GM12878 (cell line): ENCODE measurements around the gene GPC3. TPM values are rescaled to one million over a fixed set of nuclear protein-coding genes. Genes with fewer than 3 reads are reported as not detected.

Experiments used
- ATAC-seq: fragments of 200-7000 bp; cut with Tn5 transposase; 3 replicates; pipeline ENCODE4 v1.9.1; 2020; ENCODE audit warnings: mild to moderate bottlenecking, moderate library complexity
- BruUV-seq: library from RNA; stranded (reverse); fragments of 400-500 nt; replicated peaks from 2 replicates; lab custom pipeline; 2021; lab: Mats Ljungman, UMichigan
- CTCF ChIA-PET: fragments of 300-600 bp; sonication (Branson Sonifier 250); formaldehyde crosslinking; extraction: SDS; loops from one replicate; lab custom pipeline; 2021; ENCODE audit warnings: inconsistent platforms; lab: Yijun Ruan, JAX
- POLR2A ChIA-PET: fragments of 350-600 bp; formaldehyde crosslinking; extraction: SDS; loops from one replicate; lab custom pipeline; 2021; ENCODE audit warnings: inconsistent platforms; lab: Charles Lee
- RAD21 ChIA-PET: fragments of 300-600 bp; sonication (Branson Sonifier 250); formaldehyde crosslinking; loops from one replicate; lab custom pipeline; 2023; ENCODE audit warnings: antibody characterized with exemption; ENCODE audit not compliant: unreplicated experiment; lab: Charles Lee
- SMC1A ChIA-PET: fragments of 300-600 bp; sonication (Branson Sonifier 250); formaldehyde crosslinking; loops from one replicate; lab custom pipeline; 2023; ENCODE audit not compliant: unreplicated experiment, uncharacterized antibody; lab: Charles Lee
- DNase-seq: peaks from one replicate; pipeline ENCODE4 v3.0.0-alpha.2; 2011; ENCODE audit warnings: low read depth, low spot score
- FAIRE-seq: peaks from 3 replicates; lab custom pipeline; 2011; peaks lifted over from hg19 to GRCh38; lab: Jason Lieb, UNC
- H2AFZ ChIP-seq: 2 replicates; pipeline ENCODE4 v1.6.0; 2011; ENCODE audit warnings: low read depth, low read length, control low read depth; ENCODE audit not compliant: control insufficient read depth
- H3K27ac ChIP-seq: 2 replicates; pipeline ENCODE4 v1.5.1; 2011; ENCODE audit warnings: control low read depth; ENCODE audit not compliant: control insufficient read depth, insufficient read depth
- H3K27me3 ChIP-seq, 2 experiments: replicated peaks in 1 of 2; 2 replicates each; pipeline versions ENCODE4 v1.6.0 to v1.6.1; 2011; ENCODE audit warnings: low read length in 1 of 2; ENCODE audit not compliant: control insufficient read depth in 2 of 2, insufficient read depth in 2 of 2
- H3K36me3 ChIP-seq, 2 experiments: 2 replicates each; pipeline ENCODE4 v1.5.1; 2011; ENCODE audit warnings: low read length in 1 of 2; ENCODE audit not compliant: control insufficient read depth in 2 of 2, insufficient read depth in 2 of 2
- H3K4me1 ChIP-seq: 2 replicates; pipeline ENCODE4 v1.6.1; 2011; ENCODE audit warnings: mild to moderate bottlenecking, low read length, moderate library complexity, mixed read lengths; ENCODE audit not compliant: control insufficient read depth, insufficient read depth
- H3K4me2 ChIP-seq: 2 replicates; pipeline ENCODE4 v1.6.0; 2011; ENCODE audit warnings: control low read depth; ENCODE audit not compliant: control insufficient read depth, insufficient read depth
- H3K4me3 ChIP-seq: fragments of 200-600 bp; sonication (generic); 2 replicates; pipeline ENCODE4 v1.5.1; 2016
- H3K79me2 ChIP-seq: 2 replicates; pipeline ENCODE4 v1.6.0; 2011; ENCODE audit warnings: low read length; ENCODE audit not compliant: control insufficient read depth, insufficient read depth
- H3K9ac ChIP-seq: 2 replicates; pipeline ENCODE4 v1.8.0; 2011; ENCODE audit warnings: low read length, control low read depth, mixed read lengths; ENCODE audit not compliant: control insufficient read depth, insufficient read depth
- H3K9me3 ChIP-seq: replicated peaks from 3 replicates; pipeline ENCODE4 v1.5.1; 2011; ENCODE audit warnings: mild to moderate bottlenecking, low read length; ENCODE audit not compliant: control insufficient read depth, insufficient read depth
- H4K20me1 ChIP-seq: 2 replicates; pipeline ENCODE4 v1.6.0; 2011; ENCODE audit not compliant: control insufficient read depth, insufficient read depth
- ATF7 ChIP-seq: fragments of 450-650 bp; IDR thresholded peaks from 2 replicates; pipeline ENCODE4 v1.6.1; 2016; ENCODE audit warnings: low read depth, mild to moderate bottlenecking
- CREM ChIP-seq: IDR thresholded peaks from 2 replicates; pipeline ENCODE4 v1.6.1; 2014; ENCODE audit warnings: antibody characterized with exemption, low read depth
- FOXK2 ChIP-seq: fragments of 450-650 bp; IDR thresholded peaks from 2 replicates; pipeline ENCODE4 v1.6.1; 2017; ENCODE audit warnings: mild to moderate bottlenecking, moderate library complexity
- LARP7 ChIP-seq: fragments of 450-650 bp; IDR thresholded peaks from 2 replicates; pipeline ENCODE4 v1.6.1; 2017; ENCODE audit warnings: mild to moderate bottlenecking
- NFIC ChIP-seq: IDR thresholded peaks from 2 replicates; pipeline ENCODE4 v1.6.1; 2012; ENCODE audit warnings: low read depth, mild to moderate bottlenecking, inconsistent platforms, low read length, moderate library complexity
- NFYA ChIP-seq: IDR thresholded peaks from 2 replicates; pipeline ENCODE4 v1.6.1; 2011; ENCODE audit warnings: low read depth, mild to moderate bottlenecking, low read length, improper control_type of control experiment, borderline replicate concordance
- POLR2AphosphoS5 ChIP-seq: IDR thresholded peaks from 2 replicates; pipeline ENCODE4 v1.6.1; 2011; ENCODE audit warnings: mild to moderate bottlenecking, low read length, inconsistent platforms
- SMAD5 ChIP-seq: IDR thresholded peaks from 2 replicates; pipeline ENCODE4 v1.6.1; 2016; ENCODE audit warnings: antibody characterized with exemption, low read depth
- SMARCA5 ChIP-seq: fragments of 450-650 bp; IDR thresholded peaks from 2 replicates; pipeline ENCODE4 v1.6.1; 2017; ENCODE audit warnings: mild to moderate bottlenecking
- TARDBP ChIP-seq: IDR thresholded peaks from 2 replicates; pipeline ENCODE4 v1.6.1; 2016; ENCODE audit warnings: borderline replicate concordance
- ZNF24 ChIP-seq: fragments of 450-650 bp; IDR thresholded peaks from 2 replicates; pipeline ENCODE4 v1.6.1; 2017; ENCODE audit warnings: antibody characterized with exemption, mild to moderate bottlenecking
- WGBS: methylation state at CpG from one replicate; pipeline ENCODE4 v1.1.6; 2016; ENCODE audit warnings: low lambda C conversion rate; ENCODE audit not compliant: insufficient replicate concordance, insufficient coverage; ENCODE audit errors: missing lambda C conversion rate; 5-methylcytosine and 5-hydroxymethylcytosine counted together
- in situ Hi-C: fragments of 300-500 bp; cut with MboI; formaldehyde crosslinking; loops from 9 replicates; pipeline ENCODE4 v1.14.3; 2018; ENCODE audit warnings: mixed read lengths
- intact Hi-C: fragments of 100-400 bp; cut with micrococcal nuclease; formaldehyde crosslinking; loops from one replicate; pipeline ENCODE4 v1.14.2; 2022; ENCODE audit not compliant: unreplicated experiment
- polyA plus RNA-seq, 11 experiments: library from polyadenylated mRNA; depleted of rRNA in 4 of 11; unstranded in 6 of 11; stranded (reverse) in 5 of 11; fragments of >200 nt; fragmentation: Nextera tagmentation in 4 of 11; fragmentation: Illumina TruSeq in 1 of 11; extraction: Ambion mirVana in 4 of 11; extraction: Trizol in 1 of 11; gene quantifications; 1 replicate in 1 of 11; 2 replicates in 10 of 11; pipeline versions ENCODE4 v1.2.1 to v1.2.3, GENCODE V29; 2011 to 2016; ENCODE audit warnings: inconsistent platforms in 2 of 11, missing spikeins in 2 of 11, low read depth in 1 of 11
- total RNA-seq, 4 experiments: library from RNA; depleted of rRNA in 3 of 4; stranded (reverse); fragments of >200 nt in 3 of 4; fragmentation: Illumina TruSeq in 1 of 4; extraction: Trizol in 1 of 4; gene quantifications; 2 replicates each; pipeline versions ENCODE4 v1.2.1 to v1.2.3, GENCODE V29; 2013 to 2021
- TF ChIP-seq, protein P1 (sequence below): fragments of 450-650 bp; conservative IDR thresholded peaks from 2 replicates; pipeline ENCODE4 v1.6.1; 2017; ENCODE audit warnings: mild to moderate bottlenecking, moderate library complexity
- TF ChIP-seq, protein P2 (sequence below): fragments of 450-650 bp; IDR thresholded peaks from 2 replicates; pipeline ENCODE4 v1.6.1; 2017; ENCODE audit warnings: low read depth, mild to moderate bottlenecking, moderate library complexity
- TF ChIP-seq, protein P3 (sequence below): fragments of 150-350 bp; IDR thresholded peaks from 2 replicates; pipeline ENCODE4 v1.6.1; 2014; ENCODE audit warnings: mild to moderate bottlenecking, low read depth, low read length
- TF ChIP-seq, protein P4 (sequence below): IDR thresholded peaks from 2 replicates; pipeline ENCODE4 v1.6.1; 2011; ENCODE audit warnings: borderline replicate concordance, low read depth, mild to moderate bottlenecking, moderate library complexity, low read length; ENCODE audit not compliant: insufficient read depth, poor library complexity, severe bottlenecking
- TF ChIP-seq, protein P5 (sequence below): IDR thresholded peaks from 2 replicates; pipeline ENCODE4 v1.6.1; 2012; ENCODE audit warnings: low read depth, low read length, improper control_type of control experiment

Gene GPC3
- total and polyA plus RNA-seq, 10 of the 15 experiments (the other 5 are each of a cell fraction or from before 2014, with no cell fraction given), result 0.09 to 0.82 TPM; not detected in 8

DNA sequence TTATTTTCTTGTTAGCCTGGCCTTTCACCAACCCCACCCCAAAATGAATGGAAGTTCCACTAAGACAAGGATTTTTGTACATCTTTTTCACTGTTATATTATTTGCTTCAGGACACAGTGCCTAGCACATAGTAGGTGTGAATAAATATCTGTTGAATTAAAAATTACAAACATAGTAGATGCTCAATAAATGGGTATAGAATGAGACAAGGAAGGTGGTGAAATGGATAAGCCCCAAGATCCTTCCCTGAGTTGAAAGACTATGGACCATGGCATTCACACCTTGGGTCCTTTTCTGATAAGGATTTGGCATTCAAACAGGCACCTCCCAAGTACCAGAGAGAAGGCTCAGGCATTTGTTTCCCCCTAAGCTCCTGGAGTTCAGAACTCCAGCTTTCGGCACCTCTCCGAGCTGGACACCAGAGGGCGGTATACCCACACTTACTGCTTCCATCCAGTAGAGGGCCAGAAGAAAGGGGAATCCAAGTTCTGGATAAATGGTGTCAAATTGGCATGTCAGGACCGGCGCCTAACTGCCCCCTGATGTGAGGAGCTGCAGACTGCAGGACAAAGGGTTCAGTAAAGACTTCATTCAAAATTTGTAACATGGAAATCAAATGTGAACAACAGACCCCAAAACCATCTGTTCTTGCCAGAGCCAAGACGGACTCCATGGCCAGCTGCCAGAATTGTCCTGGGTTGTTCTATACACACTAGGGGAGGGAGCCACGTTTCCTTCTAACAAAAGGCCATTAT is 193.0 kb downstream of the GPC3 start (continued):
- TF ChIP-seq, protein P1, sequence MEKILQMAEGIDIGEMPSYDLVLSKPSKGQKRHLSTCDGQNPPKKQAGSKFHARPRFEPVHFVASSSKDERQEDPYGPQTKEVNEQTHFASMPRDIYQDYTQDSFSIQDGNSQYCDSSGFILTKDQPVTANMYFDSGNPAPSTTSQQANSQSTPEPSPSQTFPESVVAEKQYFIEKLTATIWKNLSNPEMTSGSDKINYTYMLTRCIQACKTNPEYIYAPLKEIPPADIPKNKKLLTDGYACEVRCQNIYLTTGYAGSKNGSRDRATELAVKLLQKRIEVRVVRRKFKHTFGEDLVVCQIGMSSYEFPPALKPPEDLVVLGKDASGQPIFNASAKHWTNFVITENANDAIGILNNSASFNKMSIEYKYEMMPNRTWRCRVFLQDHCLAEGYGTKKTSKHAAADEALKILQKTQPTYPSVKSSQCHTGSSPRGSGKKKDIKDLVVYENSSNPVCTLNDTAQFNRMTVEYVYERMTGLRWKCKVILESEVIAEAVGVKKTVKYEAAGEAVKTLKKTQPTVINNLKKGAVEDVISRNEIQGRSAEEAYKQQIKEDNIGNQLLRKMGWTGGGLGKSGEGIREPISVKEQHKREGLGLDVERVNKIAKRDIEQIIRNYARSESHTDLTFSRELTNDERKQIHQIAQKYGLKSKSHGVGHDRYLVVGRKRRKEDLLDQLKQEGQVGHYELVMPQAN, result no peak
- peak; percentile 14; the same call in 1 of the 2 replicates for TF ChIP-seq NFYA
- TF ChIP-seq POLR2AphosphoS5, result no peak
- no peak for TF ChIP-seq NFIC

DNA sequence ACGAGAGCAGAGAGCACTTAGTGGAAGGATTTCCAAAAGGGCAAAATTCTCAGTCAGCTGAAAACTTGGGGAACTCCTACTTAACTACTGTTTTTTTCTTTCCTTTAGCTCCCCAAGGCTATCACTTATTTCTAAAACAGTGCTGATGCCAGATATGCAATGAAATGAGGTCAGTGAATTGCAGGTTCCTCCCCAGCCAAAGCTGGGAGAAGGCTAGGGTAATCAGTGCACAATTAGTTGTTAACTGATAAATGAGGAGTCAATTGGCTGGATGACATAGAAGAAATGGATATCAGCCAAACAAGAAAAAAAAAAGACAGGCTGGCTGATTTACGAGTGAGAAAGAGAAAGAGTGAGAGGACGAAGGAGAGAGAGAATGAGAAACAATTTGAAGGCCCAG is 195.6 kb downstream of the GPC3 start:
- no peak for ATAC-seq
- Histone ChIP-seq H3K36me3 (no peaks in the 10 kb centered on the region), H2AFZ (no peak overlapping the region), H3K4me2 (no peak overlapping the region), H3K27me3 (no peaks in the 10 kb centered on the region), H4K20me1 (no peaks in the 10 kb centered on the region), H3K4me3 (no peak overlapping the region), H3K4me1 (no peaks in the 10 kb centered on the region), H3K79me2 (no peaks in the 10 kb centered on the region), H3K27ac (no peak overlapping the region), H3K9me3 (no peaks in the 10 kb centered on the region; the same call in 2 of the 3 replicates), H3K9ac (no peak overlapping the region)
- ChIA-PET POLR2A (no interaction called here), SMC1A (no interaction called here), CTCF (interaction anchor here (1.0 to 1.3 kb wide), 2 partner anchors 131 to 607 kb away, joined by 4 to 5 read pairs; no protein-coding TSS in a partner anchor), RAD21 (no interaction called here)
- in situ Hi-C loops, result no loop called here
- FAIRE-seq, result no peak
- 0% methylated on average over 3 of the region's 3 CpGs for WGBS
- no peak for DNase-seq
- BruUV-seq, result no TSS peak
- intact Hi-C loops, result no loop called here
- TF ChIP-seq, protein P2, sequence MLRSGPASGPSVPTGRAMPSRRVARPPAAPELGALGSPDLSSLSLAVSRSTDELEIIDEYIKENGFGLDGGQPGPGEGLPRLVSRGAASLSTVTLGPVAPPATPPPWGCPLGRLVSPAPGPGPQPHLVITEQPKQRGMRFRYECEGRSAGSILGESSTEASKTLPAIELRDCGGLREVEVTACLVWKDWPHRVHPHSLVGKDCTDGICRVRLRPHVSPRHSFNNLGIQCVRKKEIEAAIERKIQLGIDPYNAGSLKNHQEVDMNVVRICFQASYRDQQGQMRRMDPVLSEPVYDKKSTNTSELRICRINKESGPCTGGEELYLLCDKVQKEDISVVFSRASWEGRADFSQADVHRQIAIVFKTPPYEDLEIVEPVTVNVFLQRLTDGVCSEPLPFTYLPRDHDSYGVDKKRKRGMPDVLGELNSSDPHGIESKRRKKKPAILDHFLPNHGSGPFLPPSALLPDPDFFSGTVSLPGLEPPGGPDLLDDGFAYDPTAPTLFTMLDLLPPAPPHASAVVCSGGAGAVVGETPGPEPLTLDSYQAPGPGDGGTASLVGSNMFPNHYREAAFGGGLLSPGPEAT, result no peak
- TF ChIP-seq FOXK2, result no peak
- TF ChIP-seq LARP7, result no peak
- TF ChIP-seq, protein P3, sequence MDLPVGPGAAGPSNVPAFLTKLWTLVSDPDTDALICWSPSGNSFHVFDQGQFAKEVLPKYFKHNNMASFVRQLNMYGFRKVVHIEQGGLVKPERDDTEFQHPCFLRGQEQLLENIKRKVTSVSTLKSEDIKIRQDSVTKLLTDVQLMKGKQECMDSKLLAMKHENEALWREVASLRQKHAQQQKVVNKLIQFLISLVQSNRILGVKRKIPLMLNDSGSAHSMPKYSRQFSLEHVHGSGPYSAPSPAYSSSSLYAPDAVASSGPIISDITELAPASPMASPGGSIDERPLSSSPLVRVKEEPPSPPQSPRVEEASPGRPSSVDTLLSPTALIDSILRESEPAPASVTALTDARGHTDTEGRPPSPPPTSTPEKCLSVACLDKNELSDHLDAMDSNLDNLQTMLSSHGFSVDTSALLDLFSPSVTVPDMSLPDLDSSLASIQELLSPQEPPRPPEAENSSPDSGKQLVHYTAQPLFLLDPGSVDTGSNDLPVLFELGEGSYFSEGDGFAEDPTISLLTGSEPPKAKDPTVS, result no peak
- no peak for TF ChIP-seq SMARCA5
- no peak for TF ChIP-seq ZNF24
- TF ChIP-seq CREM, result no peak
- no peak for TF ChIP-seq TARDBP
- TF ChIP-seq ATF7, result no peak
- TF ChIP-seq, protein P4, sequence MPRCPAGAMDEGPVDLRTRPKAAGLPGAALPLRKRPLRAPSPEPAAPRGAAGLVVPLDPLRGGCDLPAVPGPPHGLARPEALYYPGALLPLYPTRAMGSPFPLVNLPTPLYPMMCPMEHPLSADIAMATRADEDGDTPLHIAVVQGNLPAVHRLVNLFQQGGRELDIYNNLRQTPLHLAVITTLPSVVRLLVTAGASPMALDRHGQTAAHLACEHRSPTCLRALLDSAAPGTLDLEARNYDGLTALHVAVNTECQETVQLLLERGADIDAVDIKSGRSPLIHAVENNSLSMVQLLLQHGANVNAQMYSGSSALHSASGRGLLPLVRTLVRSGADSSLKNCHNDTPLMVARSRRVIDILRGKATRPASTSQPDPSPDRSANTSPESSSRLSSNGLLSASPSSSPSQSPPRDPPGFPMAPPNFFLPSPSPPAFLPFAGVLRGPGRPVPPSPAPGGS, result no peak
- TF ChIP-seq SMAD5, result no peak
- TF ChIP-seq, protein P5, sequence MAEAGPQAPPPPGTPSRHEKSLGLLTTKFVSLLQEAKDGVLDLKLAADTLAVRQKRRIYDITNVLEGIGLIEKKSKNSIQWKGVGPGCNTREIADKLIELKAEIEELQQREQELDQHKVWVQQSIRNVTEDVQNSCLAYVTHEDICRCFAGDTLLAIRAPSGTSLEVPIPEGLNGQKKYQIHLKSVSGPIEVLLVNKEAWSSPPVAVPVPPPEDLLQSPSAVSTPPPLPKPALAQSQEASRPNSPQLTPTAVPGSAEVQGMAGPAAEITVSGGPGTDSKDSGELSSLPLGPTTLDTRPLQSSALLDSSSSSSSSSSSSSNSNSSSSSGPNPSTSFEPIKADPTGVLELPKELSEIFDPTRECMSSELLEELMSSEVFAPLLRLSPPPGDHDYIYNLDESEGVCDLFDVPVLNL, result no peak
